Activated naive CD4-positive, alpha-beta T cell treated with anti-CD3 and anti-CD28 coated beads, Interleukin-2, amount 50 U/mL, for 72 hours (primary cell): Measurements from ENCODE around the gene CCDC85B. TPM values are rescaled to one million over a fixed set of nuclear protein-coding genes. Genes with fewer than 3 reads are reported as not detected.

Source experiments
- ATAC-seq, 2 donors: fragments of 150-1000 bp; cut with Tn5 transposase; 2 replicates each; pipeline ENCODE4 v1.10.0; 2021; ENCODE audit warnings: mild to moderate bottlenecking in 2 of 2, moderate library complexity in 2 of 2
- DNase-seq, 2 donors: peaks; one replicate each; pipeline ENCODE4 v3.0.0; 2021 to 2022; ENCODE audit warnings: low spot score in 2 of 2
- H3K27ac Mint-ChIP-seq, 2 donors: one replicate each; pipeline ENCODE4 v1.8.0; 2022; ENCODE audit warnings: mild to moderate bottlenecking in 2 of 2, mixed read lengths in 2 of 2
- H3K36me3 Mint-ChIP-seq, 2 donors: one replicate each; pipeline ENCODE4 v1.8.0; 2022; ENCODE audit warnings: mixed read lengths in 2 of 2
- H3K9me3 Mint-ChIP-seq, 2 donors: one replicate each; pipeline ENCODE4 v1.8.0; 2022; ENCODE audit warnings: mixed read lengths in 2 of 2
- total RNA-seq, 2 donors: library from RNA; stranded (reverse); gene quantifications; one replicate each; pipeline ENCODE4 v1.2.3, GENCODE V29; 2022

CCDC85B gene
- total RNA-seq, 2 donors from 2014 or later, result 29.4 to 37.2 TPM

DNA sequence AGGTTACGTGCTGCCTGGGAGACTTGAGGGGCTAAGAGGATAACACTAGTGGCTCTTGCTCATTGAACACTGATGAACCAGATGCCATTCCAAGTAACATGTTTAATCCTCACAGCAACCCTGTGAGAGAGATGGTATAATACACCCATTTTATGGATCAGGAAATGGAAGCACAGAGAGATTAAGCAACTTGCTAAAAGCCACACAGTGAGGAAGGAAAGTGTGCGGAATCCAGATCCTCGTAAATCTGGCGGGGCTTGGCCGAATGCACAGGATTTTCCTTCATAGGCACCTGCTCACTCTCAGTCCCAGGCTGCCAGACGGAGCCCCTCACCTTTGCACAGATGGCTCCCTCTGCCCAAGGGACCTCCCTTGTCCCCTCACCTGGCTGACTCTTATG is 17.4 kb downstream of the CCDC85B start:
- no peak for ATAC-seq
- Mint-ChIP-seq H3K27ac (no peak overlapping the region), H3K9me3 (no peaks in the 10 kb centered on the region)

DNA sequence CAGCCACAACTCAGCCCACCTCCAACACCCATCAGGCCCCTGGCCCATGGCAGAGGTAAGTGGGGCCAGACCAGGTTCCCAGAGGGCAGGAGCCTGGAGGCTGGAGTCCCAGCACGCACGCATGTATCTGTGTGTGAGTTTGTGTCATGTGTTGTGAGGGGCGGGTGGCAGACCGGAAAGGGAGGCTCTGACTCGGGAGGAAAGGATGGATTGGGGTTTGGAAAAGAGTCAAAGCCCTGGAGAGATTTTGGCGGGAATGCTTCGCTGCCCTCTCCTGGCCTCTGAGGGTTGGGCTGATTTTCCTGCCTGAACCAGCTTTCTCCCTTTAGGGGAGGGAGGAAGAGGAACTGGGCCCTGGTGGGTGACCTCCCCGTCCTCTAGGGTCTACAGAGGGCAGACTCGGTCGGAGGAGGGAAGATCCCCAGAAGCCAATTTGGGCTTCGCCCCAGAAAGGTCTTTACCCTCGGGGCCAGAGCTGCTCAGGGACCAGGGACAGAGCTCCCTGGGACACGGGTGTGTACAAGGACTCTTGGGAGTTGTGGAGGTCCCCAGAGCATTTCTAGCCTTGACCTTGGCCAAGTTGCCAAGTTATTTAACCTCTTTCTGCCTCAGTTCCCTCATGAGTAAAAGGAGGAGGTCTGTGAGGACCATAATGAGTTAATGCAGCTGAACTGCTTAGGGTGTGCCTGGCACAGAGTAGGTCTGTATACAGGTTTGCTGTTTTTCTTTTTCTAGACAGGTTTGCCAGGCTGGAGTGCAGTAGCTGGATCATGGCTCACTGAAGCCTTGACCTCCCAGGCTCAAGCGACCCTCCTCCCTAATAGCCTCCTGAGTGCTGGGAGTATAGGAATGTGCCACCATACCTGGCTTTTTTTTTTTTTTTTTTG is 21.5 kb downstream of the CCDC85B start:
- H3K36me3 Mint-ChIP-seq, result peaks cover 0 to 3% of the 10 kb centered on the region in 2 donors
- DNase-seq (no peak), ATAC-seq (peak in 1 of 2 donors; percentile 25)
- no peaks in the 10 kb centered on the region for H3K9me3 Mint-ChIP-seq
- no peak overlapping the region for H3K27ac Mint-ChIP-seq

More for the DNA sequence above, 17.4 kb downstream of the CCDC85B start:
- no peaks in the 10 kb centered on the region for H3K36me3 Mint-ChIP-seq
- DNase-seq, result no peak

DNA sequence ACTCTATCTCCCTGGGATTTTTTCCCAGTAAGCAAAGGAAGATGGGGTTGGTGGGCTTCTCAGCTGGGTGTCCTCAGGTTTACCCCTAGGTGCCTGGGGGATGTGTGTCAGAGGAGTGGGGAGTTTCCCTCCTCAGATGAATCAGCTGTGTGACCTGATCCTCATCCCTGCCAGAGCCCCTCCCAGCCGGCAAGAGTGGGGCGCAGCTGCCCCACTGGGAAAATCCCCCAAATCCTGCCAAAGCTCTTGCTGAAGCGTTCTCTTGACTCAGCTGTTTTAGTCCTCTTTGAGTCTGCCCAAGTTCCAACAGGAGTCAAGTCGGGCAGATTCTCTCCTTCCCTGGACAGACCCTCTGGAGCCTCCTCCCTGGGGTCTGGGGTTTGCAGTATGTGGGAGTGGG is 22.4 kb downstream of the CCDC85B start:
- Mint-ChIP-seq H3K9me3 (no peaks in the 10 kb centered on the region), H3K27ac (no peak overlapping the region), H3K36me3 (peaks cover 0 to 6% of the 10 kb centered on the region in 2 donors)
- DNase-seq, result no peak
- peak in 1 of 2 donors; percentile 59 for ATAC-seq

DNA sequence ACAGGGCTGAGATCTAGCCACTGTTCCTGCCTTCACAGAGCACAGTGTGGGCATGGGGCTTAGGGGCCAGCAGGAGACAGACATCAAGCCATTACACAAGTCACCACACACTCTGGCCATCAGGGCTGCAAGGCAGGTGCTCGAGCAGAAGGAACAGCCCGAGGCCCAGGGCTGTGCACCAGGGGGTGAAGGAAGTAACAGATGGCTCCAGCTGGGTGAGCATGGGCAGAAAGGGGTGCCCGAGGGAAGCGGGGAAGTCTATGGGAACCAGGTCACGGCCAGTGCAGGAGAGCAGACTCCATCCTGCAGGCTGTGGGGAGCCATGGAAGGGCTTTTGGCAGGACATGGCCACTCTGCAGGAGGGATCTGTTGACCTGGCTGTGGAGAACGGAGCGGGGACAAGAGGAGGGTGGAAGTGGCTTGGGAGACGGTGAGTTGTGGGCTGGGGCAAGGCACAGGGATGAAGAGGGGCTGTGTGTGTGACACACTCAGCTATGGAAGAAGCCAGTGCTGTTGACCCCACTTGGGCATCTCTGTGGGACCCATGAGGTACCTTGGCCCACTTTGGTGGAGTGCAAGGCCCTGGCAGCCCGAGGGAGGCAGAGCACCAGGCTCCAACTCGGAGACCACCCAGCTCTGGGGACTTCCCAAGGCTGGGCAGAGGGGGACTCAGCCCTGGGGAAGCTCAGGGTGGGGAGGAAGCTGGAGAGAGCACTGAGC is 24.8 kb downstream of the CCDC85B start:
- Mint-ChIP-seq H3K27ac (peak overlapping the region in 1 of 2 donors; percentile 10), H3K36me3 (peaks cover 0 to 11% of the 10 kb centered on the region in 2 donors), H3K9me3 (no peaks in the 10 kb centered on the region)
- ATAC-seq (no peak), DNase-seq (no peak)

DNA sequence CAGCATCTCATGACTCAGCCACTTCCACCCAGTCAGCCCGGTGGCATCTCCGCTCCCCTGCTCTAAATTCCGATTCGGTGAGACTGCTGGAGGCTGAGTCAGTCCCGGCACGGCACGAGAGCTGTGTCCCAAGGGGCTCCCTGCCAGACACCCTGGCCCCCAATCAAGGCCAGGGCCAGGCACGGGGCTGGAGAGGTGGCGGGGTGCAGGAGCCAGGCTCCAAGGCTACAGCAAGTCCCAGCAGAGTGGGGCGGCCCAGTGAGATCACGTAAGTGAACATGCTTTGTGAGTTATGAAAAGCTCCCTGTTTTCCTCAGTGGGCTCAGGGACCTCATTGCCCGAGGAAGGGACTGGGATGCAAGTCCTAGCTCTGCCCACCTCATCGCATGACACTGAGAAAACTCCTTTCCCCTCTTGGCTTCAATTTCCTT is 25.4 kb downstream of the CCDC85B start:
- Mint-ChIP-seq H3K27ac (no peak overlapping the region), H3K9me3 (no peaks in the 10 kb centered on the region), H3K36me3 (peaks cover 0 to 11% of the 10 kb centered on the region in 2 donors)
- ATAC-seq (no peak), DNase-seq (no peak)

DNA sequence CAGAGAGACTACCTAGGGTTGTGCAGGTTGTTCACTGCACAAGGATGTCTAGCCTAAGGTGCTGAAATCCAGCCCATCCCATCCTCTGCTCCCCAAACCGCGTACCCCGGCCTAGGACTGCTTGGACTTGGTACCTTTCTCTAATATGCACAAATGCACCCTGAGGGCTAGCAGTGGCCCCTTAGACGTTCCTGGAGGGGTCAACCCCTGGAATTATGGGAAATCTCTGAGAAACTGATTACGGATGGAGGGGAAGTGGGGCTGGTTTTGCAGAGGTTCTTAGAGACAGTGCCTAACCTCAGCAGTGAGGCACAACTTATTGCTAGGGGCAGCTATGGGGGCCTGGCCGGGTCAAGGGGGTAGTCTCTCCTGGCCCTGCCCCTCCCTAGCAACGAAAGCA is 25.9 kb downstream of the CCDC85B start:
- H3K27ac Mint-ChIP-seq, result no peak overlapping the region
- ATAC-seq, result no peak
- peaks cover 0 to 11% of the 10 kb centered on the region in 2 donors for H3K36me3 Mint-ChIP-seq
- DNase-seq, result no peak
- no peaks in the 10 kb centered on the region for H3K9me3 Mint-ChIP-seq

DNA sequence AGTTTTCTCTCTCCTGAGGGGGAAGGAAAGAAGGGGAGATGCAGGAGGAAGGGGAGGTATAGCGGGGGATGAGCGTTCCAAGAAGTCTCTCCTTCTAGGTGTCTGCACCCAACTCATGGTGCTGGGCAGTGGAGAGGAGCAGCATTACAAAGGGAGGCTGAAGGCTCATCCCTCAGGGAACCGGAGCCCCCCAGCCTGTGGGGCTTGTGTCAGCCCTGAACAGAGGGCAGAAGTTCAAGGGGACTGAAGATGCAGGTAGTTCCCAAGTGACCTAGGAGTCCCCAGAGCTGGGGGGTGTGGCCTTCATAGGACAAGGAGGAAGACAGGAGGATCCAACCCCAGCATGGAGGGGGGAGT is 26.6 kb downstream of the CCDC85B start:
- no peak for DNase-seq
- Mint-ChIP-seq H3K9me3 (no peaks in the 10 kb centered on the region), H3K36me3 (peaks cover 0 to 11% of the 10 kb centered on the region in 2 donors), H3K27ac (peak overlapping the region in 1 of 2 donors; percentile 33)
- ATAC-seq, result no peak

DNA sequence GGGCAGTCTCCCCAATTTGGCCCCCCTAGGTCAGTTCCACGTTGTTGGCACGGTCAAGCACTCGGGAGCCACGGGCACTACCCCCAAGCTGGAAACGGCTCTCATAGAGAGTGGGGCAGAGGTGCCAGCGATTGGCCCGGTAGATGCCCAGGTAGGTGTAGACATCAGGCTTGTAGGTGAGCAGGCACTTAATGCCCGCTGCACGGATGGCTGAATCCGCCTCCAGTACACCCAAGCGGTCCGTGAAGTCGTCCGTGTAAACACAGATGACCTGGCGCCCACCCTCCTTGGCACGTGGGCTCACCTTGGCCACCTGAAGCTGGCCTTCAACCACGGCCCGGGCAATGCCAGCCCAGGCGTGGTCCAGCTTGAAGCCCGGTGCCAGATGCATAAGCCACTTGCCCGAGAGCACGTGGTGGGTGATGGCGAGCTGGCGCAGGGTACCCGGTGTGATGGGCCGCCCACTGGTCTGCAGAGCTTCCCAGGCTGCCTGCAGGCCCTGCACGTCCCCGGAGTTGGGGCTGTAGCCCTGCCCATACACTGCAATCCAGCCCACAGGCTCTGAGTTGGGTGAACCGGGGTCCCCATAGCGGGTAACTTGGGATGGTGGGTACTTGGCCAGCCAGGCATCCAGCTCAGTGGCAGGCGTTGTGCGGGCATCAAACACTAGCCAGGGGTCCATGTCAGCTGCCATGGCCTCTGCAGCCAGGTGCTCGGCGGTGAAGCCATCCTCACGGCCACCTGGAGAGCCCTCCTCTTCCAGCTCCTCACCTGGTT is 27.1 kb downstream of the CCDC85B start:
- ATAC-seq (no peak), DNase-seq (no peak)
- no peaks in the 10 kb centered on the region for H3K9me3 Mint-ChIP-seq
- peaks cover 0 to 11% of the 10 kb centered on the region in 2 donors for H3K36me3 Mint-ChIP-seq
- H3K27ac Mint-ChIP-seq, result peak overlapping the region in 1 of 2 donors; percentile 88

DNA sequence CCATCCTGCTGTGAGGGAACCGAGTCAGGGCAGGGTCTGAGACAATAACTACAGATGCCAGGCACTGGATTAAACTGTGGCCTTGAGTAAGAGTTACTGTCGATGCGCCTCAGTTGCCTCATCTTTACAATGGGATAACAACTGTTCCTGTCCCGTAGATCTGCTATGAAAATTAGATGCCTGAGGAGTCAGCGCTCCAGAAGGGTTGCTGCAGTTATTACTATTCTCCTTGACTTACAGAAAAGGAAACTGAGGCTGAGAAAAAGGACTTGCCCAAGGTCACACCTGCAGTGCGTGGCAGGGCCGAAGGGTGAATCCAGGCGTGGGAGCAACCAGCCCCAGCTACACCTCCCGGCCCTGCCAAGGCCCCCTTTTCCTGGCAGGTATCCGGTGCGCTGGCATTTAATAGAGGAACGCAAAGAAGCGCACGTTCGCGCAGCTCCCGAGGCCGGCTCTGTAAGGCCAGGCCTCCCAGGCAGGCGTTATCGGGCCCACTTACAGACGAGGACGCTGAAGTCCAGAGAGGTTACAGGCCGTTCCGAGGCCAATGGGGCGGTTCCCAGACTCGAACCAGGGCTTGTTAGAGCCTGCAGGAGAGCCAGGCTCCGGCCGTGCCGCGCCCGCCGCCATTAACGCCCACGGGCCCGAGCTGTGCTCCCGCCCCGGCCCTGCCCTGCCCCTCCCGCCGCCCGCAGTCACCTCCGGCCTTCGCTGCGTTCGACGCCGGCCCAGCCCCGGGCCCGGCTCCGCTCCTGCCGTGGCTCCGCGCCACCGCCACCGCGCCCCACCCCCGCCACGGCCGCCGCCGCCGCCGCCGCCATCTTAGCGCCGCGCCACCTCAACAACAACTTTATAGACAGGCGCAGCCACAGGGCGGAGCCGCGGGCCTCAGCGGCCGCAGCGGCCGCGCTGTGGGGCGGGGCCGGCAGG is 28.0 kb downstream of the CCDC85B start, which contains the start of gene C11orf68:
Gene C11orf68 (minus strand): TSS at position 852 of the 930 bp plus-strand sequence. CDS start 31 bp downstream, at position 821.
- no peak for DNase-seq
- no peaks in the 10 kb centered on the region for H3K9me3 Mint-ChIP-seq
- ATAC-seq, result peak; percentile 74 to 78
- peak within 1 kb of the TSS; percentile 84 to 88 for H3K27ac Mint-ChIP-seq
- peaks cover 0 to 11% of the 10 kb centered on the region in 2 donors for H3K36me3 Mint-ChIP-seq

DNA sequence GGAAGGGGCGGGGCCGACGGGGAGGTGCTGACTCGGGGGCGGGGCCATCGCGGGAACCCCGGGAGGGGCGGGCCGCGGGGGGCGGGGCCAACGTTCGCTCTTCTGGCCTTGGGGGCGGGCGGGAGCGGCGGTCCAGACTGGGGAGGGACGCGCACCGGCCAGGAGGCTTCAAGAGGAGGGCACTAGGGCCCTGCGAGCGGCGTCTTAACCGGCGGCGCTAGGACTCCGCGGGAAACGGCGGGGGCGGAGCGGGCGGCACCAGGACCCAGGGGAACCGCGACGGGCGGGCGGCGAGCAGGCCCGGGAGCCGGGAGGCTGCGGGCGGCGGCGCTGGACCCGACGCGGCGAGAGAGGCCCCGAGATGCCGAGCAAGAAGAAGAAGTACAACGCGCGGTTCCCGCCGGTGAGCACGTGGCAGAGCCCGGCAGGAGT is 28.7 kb downstream of the CCDC85B start, which contains the start of gene DRAP1:
Gene DRAP1 (plus strand): TSS at position 286 of the 432 bp plus-strand sequence. CDS start 76 bp downstream, at position 362.
- ATAC-seq (peak; percentile 88 to 94), DNase-seq (peak; percentile 95 to 96)
- Mint-ChIP-seq H3K9me3 (no peaks in the 10 kb centered on the region), H3K27ac (peak within 1 kb of the TSS; percentile 84 to 88), H3K36me3 (peaks cover 0 to 11% of the 10 kb centered on the region in 2 donors)

DNA sequence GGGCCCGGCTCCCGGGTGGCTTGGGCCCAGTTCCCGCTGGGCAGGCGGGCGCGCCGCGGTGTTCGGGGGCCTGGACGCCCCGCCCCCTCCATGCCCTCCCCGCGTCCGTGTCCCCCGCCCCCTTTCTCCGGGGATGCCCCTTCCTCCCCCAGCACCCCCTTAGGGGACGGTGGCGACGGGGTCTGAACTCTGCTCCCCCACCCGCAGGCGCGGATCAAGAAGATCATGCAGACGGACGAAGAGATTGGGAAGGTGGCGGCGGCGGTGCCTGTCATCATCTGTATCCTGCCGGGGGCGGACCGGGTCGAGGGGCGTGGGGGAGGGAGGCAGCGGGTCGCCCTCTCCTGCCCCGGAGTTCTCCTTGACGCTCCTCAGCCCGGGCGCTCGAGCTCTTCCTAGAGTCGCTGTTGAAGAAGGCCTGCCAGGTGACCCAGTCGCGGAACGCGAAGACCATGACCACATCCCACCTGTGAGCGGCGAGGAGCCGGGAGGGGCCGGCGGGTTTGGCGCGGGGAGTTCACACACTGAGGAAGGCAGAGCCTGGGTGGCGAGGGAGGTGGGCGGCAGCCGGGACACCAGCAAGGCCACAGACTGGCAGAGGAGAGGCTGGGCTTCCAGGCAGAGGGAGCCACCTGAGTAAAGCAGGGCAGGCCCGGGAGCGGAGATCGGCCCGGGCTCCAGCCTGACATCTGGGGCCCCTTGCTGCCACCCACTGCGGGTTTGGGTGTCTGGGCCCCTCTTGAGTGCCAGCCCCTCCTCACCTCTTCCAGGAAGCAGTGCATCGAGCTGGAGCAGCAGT is 29.3 kb downstream of the CCDC85B start:
- H3K9me3 Mint-ChIP-seq, result no peaks in the 10 kb centered on the region
- ATAC-seq (peak; percentile 45 to 62), DNase-seq (peak in 1 of 2 donors; percentile 73)
- H3K27ac Mint-ChIP-seq, result peak overlapping the region; percentile 74 to 88
- H3K36me3 Mint-ChIP-seq, result peaks cover 0 to 11% of the 10 kb centered on the region in 2 donors

DNA sequence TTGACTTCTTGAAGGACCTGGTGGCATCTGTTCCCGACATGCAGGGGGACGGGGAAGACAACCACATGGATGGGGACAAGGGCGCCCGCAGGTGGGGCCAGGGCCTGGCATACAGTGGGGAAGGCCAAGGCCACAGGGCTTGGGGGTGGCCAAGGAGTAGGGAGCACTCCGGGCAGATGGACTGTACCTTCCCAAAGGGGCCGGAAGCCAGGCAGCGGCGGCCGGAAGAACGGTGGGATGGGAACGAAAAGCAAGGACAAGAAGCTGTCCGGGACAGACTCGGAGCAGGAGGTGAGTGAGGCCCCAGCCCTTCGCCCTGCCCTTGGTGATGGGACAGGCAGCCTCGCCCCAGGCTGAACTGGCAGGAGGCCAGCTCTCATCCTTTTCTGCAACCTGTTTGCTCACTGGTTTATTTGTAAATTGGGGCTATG is 29.9 kb downstream of the CCDC85B start:
- H3K9me3 Mint-ChIP-seq, result no peaks in the 10 kb centered on the region
- peak overlapping the region; percentile 74 to 88 for H3K27ac Mint-ChIP-seq
- H3K36me3 Mint-ChIP-seq, result peaks cover 0 to 11% of the 10 kb centered on the region in 2 donors
- no peak for ATAC-seq
- no peak for DNase-seq

DNA sequence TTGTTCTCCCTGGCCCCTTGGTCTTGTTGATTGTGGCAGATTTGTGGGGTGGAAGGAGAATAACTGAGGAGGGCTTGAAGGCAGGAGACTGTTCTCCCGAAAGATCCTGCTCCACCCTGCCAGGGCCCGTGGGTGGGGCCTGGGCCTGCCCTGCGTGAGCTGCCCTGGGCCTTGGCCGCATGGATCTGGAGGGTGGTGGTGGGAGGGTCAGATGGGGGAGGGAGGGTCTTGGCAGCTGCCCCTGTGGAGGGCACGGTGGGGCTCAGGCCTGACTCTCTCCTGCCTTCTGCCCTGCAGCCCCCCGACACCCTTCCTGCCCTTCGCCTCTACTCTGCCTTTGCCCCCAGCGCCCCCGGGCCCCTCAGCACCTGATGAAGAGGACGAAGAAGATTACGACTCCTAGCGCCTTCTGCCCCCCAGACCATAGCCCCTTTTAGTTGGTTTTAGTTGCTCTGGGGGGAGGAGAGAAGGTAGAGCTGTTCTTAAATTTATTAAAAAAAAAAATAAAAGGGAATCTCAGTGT is 30.6 kb downstream of the CCDC85B start:
- no peak for DNase-seq
- peak overlapping the region in 1 of 2 donors; percentile 88 for H3K27ac Mint-ChIP-seq
- no peaks in the 10 kb centered on the region for H3K9me3 Mint-ChIP-seq

DNA sequence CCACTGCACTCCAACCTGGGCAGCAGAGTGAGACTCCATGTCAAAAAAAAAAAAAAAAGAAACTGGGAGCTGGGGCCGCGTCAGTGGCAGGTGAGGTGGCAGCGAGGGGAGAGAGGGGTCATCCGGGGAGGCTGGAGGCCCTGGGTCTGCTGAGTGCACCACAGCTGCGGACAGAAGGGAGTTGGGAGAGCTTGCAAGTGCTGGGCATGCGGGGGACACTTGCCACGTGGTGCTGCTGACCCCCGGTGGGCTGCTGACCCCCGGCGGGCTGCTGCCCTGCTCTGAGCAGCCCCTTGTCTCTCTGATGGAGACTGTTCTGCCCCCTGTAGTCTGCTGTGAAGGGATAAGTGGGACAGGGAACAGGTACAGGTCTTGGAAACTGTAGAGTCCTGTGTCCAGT is 31.4 kb downstream of the CCDC85B start:
- no peak overlapping the region for H3K27ac Mint-ChIP-seq
- no peak for ATAC-seq
- DNase-seq, result no peak
- peaks cover 0 to 9% of the 10 kb centered on the region in 2 donors for H3K36me3 Mint-ChIP-seq
- H3K9me3 Mint-ChIP-seq, result no peaks in the 10 kb centered on the region

More for the DNA sequence above, 30.6 kb downstream of the CCDC85B start:
- peaks cover 0 to 11% of the 10 kb centered on the region in 2 donors for H3K36me3 Mint-ChIP-seq
- no peak for ATAC-seq
